ENCODE results near the gene MMP11. TPM values are rescaled to one million over a fixed set of nuclear protein-coding genes. Genes with fewer than 3 reads are reported as not detected.

Gene MMP11
- total and polyA plus RNA-seq, 4 donors = 0.33 to 33.7 (median 0.61) TPM

DNA sequence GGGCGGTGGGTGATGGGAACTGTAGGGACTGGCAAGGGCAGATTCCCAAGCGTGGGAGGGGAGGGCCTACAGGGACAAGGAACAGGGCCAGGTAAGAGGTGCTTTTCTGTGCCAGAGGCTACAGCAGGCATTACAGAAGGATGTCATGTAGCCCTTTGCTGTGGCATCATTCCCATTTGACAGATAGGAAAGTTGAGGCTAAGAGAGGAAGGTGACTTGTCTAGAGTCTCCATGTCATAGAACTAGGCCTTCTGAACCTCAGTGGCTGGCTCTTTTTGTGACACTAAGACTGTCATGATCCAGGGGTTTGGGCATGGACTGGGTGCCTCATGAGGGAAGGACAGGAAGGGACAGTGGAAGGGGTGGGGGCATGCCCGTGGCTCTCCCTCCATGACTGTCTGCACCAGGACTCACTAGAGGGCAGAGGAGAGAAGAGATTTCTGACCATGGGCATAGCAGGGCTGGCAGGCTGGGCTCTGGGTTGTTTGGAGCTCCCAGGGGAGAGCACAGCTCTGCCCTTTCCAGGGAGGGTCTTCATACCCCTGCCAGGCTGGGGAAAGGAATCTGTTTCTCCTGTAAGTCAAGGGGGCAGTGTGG lies 3.2 kb downstream of the MMP11 start:
- WGBS = 84% methylated on average over 3 of the region's 3 CpGs
- Histone ChIP-seq H3K36me3 (ENCODE audit: control insufficient read depth in 4 of 4, insufficient read depth in 3 of 4, low read depth in 1 of 4, low read length in 3 of 4) (no peaks in the 10 kb centered on the region), H3K27ac (ENCODE audit: low read depth in 1 of 2, low read length in 2 of 2) (no peak overlapping the region), H3K4me1 (ENCODE audit: control insufficient read depth in 4 of 4, insufficient read depth in 4 of 4, low read length in 3 of 4) (peaks cover 0 to 23% (median 13%) of the 10 kb centered on the region in 4 donors), H3K9me3 (ENCODE audit: control insufficient read depth in 4 of 4, low read length in 3 of 4) (no peaks in the 10 kb centered on the region), H3K4me3 (ENCODE audit: low read depth in 1 of 3, low read length in 3 of 3) (no peak overlapping the region), H3K9ac (ENCODE audit: low read depth in 1 of 2, low read length in 2 of 2) (no peak overlapping the region), H3K27me3 (ENCODE audit: control insufficient read depth in 4 of 4, insufficient read depth in 4 of 4, low read length in 3 of 4) (no peaks in the 10 kb centered on the region)
- DNase-seq (ENCODE audit: low spot score) = no peak
- TF ChIP-seq HNF4A (conservative IDR thresholded peaks at IDR 0.05) = no peak
- TF ChIP-seq NR2F2 (IDR thresholded peaks at IDR 0.05) = no peak
- TF ChIP-seq SP1 (IDR thresholded peaks at IDR 0.05) = no peak
- no peak for TF ChIP-seq JUND (IDR thresholded peaks at IDR 0.05)
- TF ChIP-seq, protein P1, sequence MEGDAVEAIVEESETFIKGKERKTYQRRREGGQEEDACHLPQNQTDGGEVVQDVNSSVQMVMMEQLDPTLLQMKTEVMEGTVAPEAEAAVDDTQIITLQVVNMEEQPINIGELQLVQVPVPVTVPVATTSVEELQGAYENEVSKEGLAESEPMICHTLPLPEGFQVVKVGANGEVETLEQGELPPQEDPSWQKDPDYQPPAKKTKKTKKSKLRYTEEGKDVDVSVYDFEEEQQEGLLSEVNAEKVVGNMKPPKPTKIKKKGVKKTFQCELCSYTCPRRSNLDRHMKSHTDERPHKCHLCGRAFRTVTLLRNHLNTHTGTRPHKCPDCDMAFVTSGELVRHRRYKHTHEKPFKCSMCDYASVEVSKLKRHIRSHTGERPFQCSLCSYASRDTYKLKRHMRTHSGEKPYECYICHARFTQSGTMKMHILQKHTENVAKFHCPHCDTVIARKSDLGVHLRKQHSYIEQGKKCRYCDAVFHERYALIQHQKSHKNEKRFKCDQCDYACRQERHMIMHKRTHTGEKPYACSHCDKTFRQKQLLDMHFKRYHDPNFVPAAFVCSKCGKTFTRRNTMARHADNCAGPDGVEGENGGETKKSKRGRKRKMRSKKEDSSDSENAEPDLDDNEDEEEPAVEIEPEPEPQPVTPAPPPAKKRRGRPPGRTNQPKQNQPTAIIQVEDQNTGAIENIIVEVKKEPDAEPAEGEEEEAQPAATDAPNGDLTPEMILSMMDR (IDR thresholded peaks at IDR 0.05; ENCODE audit: low read depth, low read length, missing input control) = no peak
- TF ChIP-seq EGR1 (IDR thresholded peaks at IDR 0.05; ENCODE audit: low read depth in 2 of 2) = no peak
- TF ChIP-seq, protein P2, sequence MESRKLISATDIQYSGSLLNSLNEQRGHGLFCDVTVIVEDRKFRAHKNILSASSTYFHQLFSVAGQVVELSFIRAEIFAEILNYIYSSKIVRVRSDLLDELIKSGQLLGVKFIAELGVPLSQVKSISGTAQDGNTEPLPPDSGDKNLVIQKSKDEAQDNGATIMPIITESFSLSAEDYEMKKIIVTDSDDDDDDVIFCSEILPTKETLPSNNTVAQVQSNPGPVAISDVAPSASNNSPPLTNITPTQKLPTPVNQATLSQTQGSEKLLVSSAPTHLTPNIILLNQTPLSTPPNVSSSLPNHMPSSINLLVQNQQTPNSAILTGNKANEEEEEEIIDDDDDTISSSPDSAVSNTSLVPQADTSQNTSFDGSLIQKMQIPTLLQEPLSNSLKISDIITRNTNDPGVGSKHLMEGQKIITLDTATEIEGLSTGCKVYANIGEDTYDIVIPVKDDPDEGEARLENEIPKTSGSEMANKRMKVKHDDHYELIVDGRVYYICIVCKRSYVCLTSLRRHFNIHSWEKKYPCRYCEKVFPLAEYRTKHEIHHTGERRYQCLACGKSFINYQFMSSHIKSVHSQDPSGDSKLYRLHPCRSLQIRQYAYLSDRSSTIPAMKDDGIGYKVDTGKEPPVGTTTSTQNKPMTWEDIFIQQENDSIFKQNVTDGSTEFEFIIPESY (IDR thresholded peaks at IDR 0.05) = no peak
- TF ChIP-seq GABPA (IDR thresholded peaks at IDR 0.05 in 1 of 2, conservative IDR thresholded peaks at IDR 0.05 in 1 of 2) = no peak
- TF ChIP-seq, protein P3, sequence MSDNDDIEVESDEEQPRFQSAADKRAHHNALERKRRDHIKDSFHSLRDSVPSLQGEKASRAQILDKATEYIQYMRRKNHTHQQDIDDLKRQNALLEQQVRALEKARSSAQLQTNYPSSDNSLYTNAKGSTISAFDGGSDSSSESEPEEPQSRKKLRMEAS (IDR thresholded peaks at IDR 0.05) = no peak
- TF ChIP-seq RXRA (IDR thresholded peaks at IDR 0.05) = no peak
- no peak for TF ChIP-seq TAF1 (conservative IDR thresholded peaks at IDR 0.05)
- TF ChIP-seq, protein P4, sequence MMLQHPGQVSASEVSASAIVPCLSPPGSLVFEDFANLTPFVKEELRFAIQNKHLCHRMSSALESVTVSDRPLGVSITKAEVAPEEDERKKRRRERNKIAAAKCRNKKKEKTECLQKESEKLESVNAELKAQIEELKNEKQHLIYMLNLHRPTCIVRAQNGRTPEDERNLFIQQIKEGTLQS (IDR thresholded peaks at IDR 0.05) = no peak
- TF ChIP-seq FOXA2 (IDR thresholded peaks at IDR 0.05) = no peak
- TF ChIP-seq RAD21 (IDR thresholded peaks at IDR 0.05) = no peak
- TF ChIP-seq, protein P5, sequence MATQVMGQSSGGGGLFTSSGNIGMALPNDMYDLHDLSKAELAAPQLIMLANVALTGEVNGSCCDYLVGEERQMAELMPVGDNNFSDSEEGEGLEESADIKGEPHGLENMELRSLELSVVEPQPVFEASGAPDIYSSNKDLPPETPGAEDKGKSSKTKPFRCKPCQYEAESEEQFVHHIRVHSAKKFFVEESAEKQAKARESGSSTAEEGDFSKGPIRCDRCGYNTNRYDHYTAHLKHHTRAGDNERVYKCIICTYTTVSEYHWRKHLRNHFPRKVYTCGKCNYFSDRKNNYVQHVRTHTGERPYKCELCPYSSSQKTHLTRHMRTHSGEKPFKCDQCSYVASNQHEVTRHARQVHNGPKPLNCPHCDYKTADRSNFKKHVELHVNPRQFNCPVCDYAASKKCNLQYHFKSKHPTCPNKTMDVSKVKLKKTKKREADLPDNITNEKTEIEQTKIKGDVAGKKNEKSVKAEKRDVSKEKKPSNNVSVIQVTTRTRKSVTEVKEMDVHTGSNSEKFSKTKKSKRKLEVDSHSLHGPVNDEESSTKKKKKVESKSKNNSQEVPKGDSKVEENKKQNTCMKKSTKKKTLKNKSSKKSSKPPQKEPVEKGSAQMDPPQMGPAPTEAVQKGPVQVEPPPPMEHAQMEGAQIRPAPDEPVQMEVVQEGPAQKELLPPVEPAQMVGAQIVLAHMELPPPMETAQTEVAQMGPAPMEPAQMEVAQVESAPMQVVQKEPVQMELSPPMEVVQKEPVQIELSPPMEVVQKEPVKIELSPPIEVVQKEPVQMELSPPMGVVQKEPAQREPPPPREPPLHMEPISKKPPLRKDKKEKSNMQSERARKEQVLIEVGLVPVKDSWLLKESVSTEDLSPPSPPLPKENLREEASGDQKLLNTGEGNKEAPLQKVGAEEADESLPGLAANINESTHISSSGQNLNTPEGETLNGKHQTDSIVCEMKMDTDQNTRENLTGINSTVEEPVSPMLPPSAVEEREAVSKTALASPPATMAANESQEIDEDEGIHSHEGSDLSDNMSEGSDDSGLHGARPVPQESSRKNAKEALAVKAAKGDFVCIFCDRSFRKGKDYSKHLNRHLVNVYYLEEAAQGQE (IDR thresholded peaks at IDR 0.05) = no peak
- no peak for TF ChIP-seq HNF4G (IDR thresholded peaks at IDR 0.05)
- TF ChIP-seq FOXA1 (IDR thresholded peaks at IDR 0.05) = no peak

Data from liver (tissue), 9 donors.